CD14-positive monocyte (primary cell): ENCODE results near the gene DNAH3. TPM values are rescaled to one million over a fixed set of nuclear protein-coding genes. Genes with fewer than 3 reads are reported as not detected.
A peak's percentile ranks its signal among the peaks of the same experiment; 100 is the strongest.
"Not testable (repeated sequence)": the region's sequence is repeated elsewhere in the genome, so short reads cannot be mapped to it uniquely, and the experiment has no call there.

Experiments
- DNase-seq, 3 donors: peaks; one replicate each; pipeline ENCODE4 v3.0.0-alpha.2; 2011 to 2022
- H2AFZ ChIP-seq: 2 replicates; pipeline ENCODE4 v1.6.0; 2012; ENCODE audit warnings: mild to moderate bottlenecking, low read depth, low read length, inconsistent platforms; ENCODE audit not compliant: insufficient read depth, poor library complexity, severe bottlenecking
- H3K27ac ChIP-seq, 2 donors: 1 replicate in 1 of 2; 2 replicates in 1 of 2; pipeline ENCODE4 v1.5.1; 2012 to 2013; ENCODE audit warnings: low read length in 2 of 2, control low read depth in 1 of 2, inconsistent platforms in 1 of 2, low read depth in 1 of 2, mild to moderate bottlenecking in 1 of 2
- H3K27me3 ChIP-seq, 2 donors: one replicate each; pipeline versions ENCODE4 v1.6.0 to v1.6.1; 2011 to 2013; ENCODE audit warnings: low read length in 2 of 2; ENCODE audit not compliant: control insufficient read depth in 2 of 2, insufficient read depth in 2 of 2
- H3K36me3 ChIP-seq, 2 donors: replicated peaks in 1 of 2; 1 replicate in 1 of 2; 2 replicates in 1 of 2; pipeline versions ENCODE4 v1.5.1 to v1.6.1; 2012 to 2013; ENCODE audit warnings: low read length in 2 of 2, control low read depth in 1 of 2, inconsistent platforms in 1 of 2, mild to moderate bottlenecking in 1 of 2; ENCODE audit not compliant: insufficient read depth in 2 of 2, control insufficient read depth in 1 of 2
- H3K4me1 ChIP-seq, 2 donors: 1 replicate in 1 of 2; 2 replicates in 1 of 2; pipeline versions ENCODE4 v1.5.1 to v1.6.1; 2012 to 2013; ENCODE audit warnings: low read length in 2 of 2, control low read depth in 1 of 2, inconsistent platforms in 1 of 2, mild to moderate bottlenecking in 1 of 2, moderate library complexity in 1 of 2; ENCODE audit not compliant: insufficient read depth in 2 of 2, control insufficient read depth in 1 of 2
- H3K4me2 ChIP-seq: replicated peaks from 2 replicates; pipeline ENCODE3; 2012; ENCODE audit warnings: low read length, moderate library complexity, mild to moderate bottlenecking; ENCODE audit not compliant: poor library complexity, severe bottlenecking; ENCODE audit errors: extremely low read depth
- H3K4me3 ChIP-seq, 3 experiments: fragments of 200-600 bp in 1 of 3; sonication (generic) in 1 of 3; replicated peaks in 1 of 3; 1 replicate in 2 of 3; 2 replicates in 1 of 3; pipeline ENCODE4 v1.5.1; 2011 to 2013; ENCODE audit warnings: low read length in 3 of 3, mild to moderate bottlenecking in 3 of 3, control low read depth in 2 of 3, low read depth in 2 of 3, inconsistent platforms in 1 of 3, moderate library complexity in 1 of 3
- H3K79me2 ChIP-seq: 2 replicates; pipeline ENCODE4 v1.6.0; 2012; ENCODE audit warnings: mild to moderate bottlenecking, control low read depth, inconsistent platforms, low read length, moderate library complexity; ENCODE audit not compliant: insufficient read depth
- H3K9ac ChIP-seq: 2 replicates; pipeline ENCODE4 v1.6.0; 2017; ENCODE audit warnings: low read length, mild to moderate bottlenecking; ENCODE audit not compliant: insufficient read depth, poor library complexity, severe bottlenecking
- H3K9me3 ChIP-seq, 2 donors: replicated peaks in 1 of 2; 1 replicate in 1 of 2; 2 replicates in 1 of 2; pipeline versions ENCODE4 v1.5.1 to v1.6.1; 2012 to 2013; ENCODE audit warnings: low read length in 2 of 2, control low read depth in 1 of 2; ENCODE audit not compliant: control insufficient read depth in 1 of 2, insufficient read depth in 1 of 2
- H4K20me1 ChIP-seq: 2 replicates; pipeline ENCODE4 v1.6.0; 2012; ENCODE audit warnings: mild to moderate bottlenecking, low read length, control low read depth, moderate library complexity; ENCODE audit not compliant: insufficient read depth
- H3K27ac Mint-ChIP-seq, 7 donors: one replicate each; pipeline ENCODE4 v1.8.0; 2020; ENCODE audit warnings: mild to moderate bottlenecking in 7 of 7, mixed read lengths in 7 of 7, moderate library complexity in 6 of 7, inconsistent platforms in 2 of 7
- H3K27me3 Mint-ChIP-seq, 3 donors: one replicate each; pipeline ENCODE4 v1.8.0; 2021 to 2022; ENCODE audit warnings: low read depth in 3 of 3, mild to moderate bottlenecking in 3 of 3, mixed read lengths in 3 of 3, moderate library complexity in 3 of 3, inconsistent platforms in 1 of 3
- H3K36me3 Mint-ChIP-seq, 2 donors: one replicate each; pipeline ENCODE4 v1.8.0; 2020; ENCODE audit warnings: mixed read lengths in 2 of 2, inconsistent platforms in 1 of 2, mild to moderate bottlenecking in 1 of 2
- H3K4me1 Mint-ChIP-seq: one replicate; pipeline ENCODE4 v1.8.0; 2020; ENCODE audit warnings: mild to moderate bottlenecking, mixed read lengths
- H3K4me3 Mint-ChIP-seq, 2 donors: one replicate each; pipeline ENCODE4 v1.8.0; 2020; ENCODE audit warnings: mild to moderate bottlenecking in 2 of 2, mixed read lengths in 2 of 2, moderate library complexity in 1 of 2
- H3K9me3 Mint-ChIP-seq, 7 donors: one replicate each; pipeline ENCODE4 v1.8.0; 2020 to 2022; ENCODE audit warnings: mixed read lengths in 7 of 7, mild to moderate bottlenecking in 6 of 7, moderate library complexity in 6 of 7, inconsistent platforms in 2 of 7
- CTCF ChIP-seq: fragments of 200-600 bp; IDR thresholded peaks from one replicate; pipeline ENCODE4 v1.8.0; 2022; ENCODE audit warnings: antibody characterized with exemption, mild to moderate bottlenecking
- WGBS: methylation state at CpG from one replicate; pipeline ENCODE4 v1.1.5; 2013; ENCODE audit warnings: missing lambda C conversion rate; ENCODE audit not compliant: insufficient coverage; 5-methylcytosine and 5-hydroxymethylcytosine counted together
- intact Hi-C, 2 donors: fragments of 100-400 bp; cut with micrococcal nuclease; formaldehyde crosslinking; loops; one replicate each; pipeline versions ENCODE4 v1.15.0 to v1.15.1; 2023
- polyA plus RNA-seq, 3 donors: library from polyadenylated mRNA; depleted of rRNA in 1 of 3; unstranded in 2 of 3; stranded (reverse) in 1 of 3; fragments of 300-500 nt in 2 of 3; fragments of >200 nt in 1 of 3; fragmentation: Illumina TruSeq in 2 of 3; gene quantifications; 1 replicate in 2 of 3; 2 replicates in 1 of 3; pipeline ENCODE4 v1.2.3, GENCODE V29; 2012 to 2021

DNAH3 gene
- polyA plus RNA-seq, 3 donors, result not detected

- H3K27me3 ChIP-seq, result no peaks in the 10 kb centered on the region
- peaks cover 4% of the 10 kb centered on the region for H3K4me1 Mint-ChIP-seq
- no peaks in the 10 kb centered on the region for H3K9me3 ChIP-seq
- H3K27ac ChIP-seq, result no peak overlapping the region
- H3K4me3 Mint-ChIP-seq, result no peak overlapping the region
- no CpG with 5 or more reads among the region's 4 CpGs for WGBS
- no peaks in the 10 kb centered on the region for H4K20me1 ChIP-seq
- no peaks in the 10 kb centered on the region for H3K36me3 ChIP-seq
- H3K4me2 ChIP-seq, result no peak overlapping the region
- H3K4me3 ChIP-seq, result no peak overlapping the region
- peaks cover 0 to 2% (median 2%) of the 10 kb centered on the region in 3 donors for H3K27me3 Mint-ChIP-seq
- no peak overlapping the region for H3K9ac ChIP-seq
- no peak overlapping the region for H3K27ac Mint-ChIP-seq
- intact Hi-C loops, result no loop called here
- DNase-seq, result peak in 1 of 3 donors; percentile 1
- no peaks in the 10 kb centered on the region for H3K36me3 Mint-ChIP-seq
- H3K9me3 Mint-ChIP-seq, result no peaks in the 10 kb centered on the region
- no peak for TF ChIP-seq CTCF
- no peaks in the 10 kb centered on the region for H3K79me2 ChIP-seq
- no peak overlapping the region for H2AFZ ChIP-seq
- no peaks in the 10 kb centered on the region for H3K4me1 ChIP-seq
These were observed 174.1 kb downstream of the DNAH3 start for GRCh38 chr16:20976576-20976975.

- H3K4me1 Mint-ChIP-seq, intact Hi-C loops: not testable (repeated sequence)
These were observed 177.4 kb downstream of the DNAH3 start for GRCh38 chr16:20973201-20973600.

More at GRCh38 chr16:20973201-20973600, 177.4 kb downstream of the DNAH3 start:
- H3K4me1 ChIP-seq, H3K4me3 Mint-ChIP-seq, H4K20me1 ChIP-seq, H3K27me3 ChIP-seq, DNase-seq, H3K4me3 ChIP-seq, H3K9me3 Mint-ChIP-seq, H3K4me2 ChIP-seq, H3K36me3 Mint-ChIP-seq, H3K27ac ChIP-seq, H3K36me3 ChIP-seq, H2AFZ ChIP-seq, H3K27ac Mint-ChIP-seq, H3K79me2 ChIP-seq, H3K27me3 Mint-ChIP-seq, H3K9me3 ChIP-seq, H3K9ac ChIP-seq: not testable (repeated sequence)
- WGBS, result no CpG with 5 or more reads among the region's 4 CpGs
